HG03439 (cell line): ENCODE data around the gene NOXA1.

Experiments used
- ATAC-seq: cut with Tn5 transposase; IDR thresholded peaks from one replicate; pipeline ENCODE4 v1.9.1; 2021; ENCODE audit warnings: mild to moderate bottlenecking, moderate library complexity; ENCODE audit not compliant: unreplicated experiment

The NOXA1 gene

DNA sequence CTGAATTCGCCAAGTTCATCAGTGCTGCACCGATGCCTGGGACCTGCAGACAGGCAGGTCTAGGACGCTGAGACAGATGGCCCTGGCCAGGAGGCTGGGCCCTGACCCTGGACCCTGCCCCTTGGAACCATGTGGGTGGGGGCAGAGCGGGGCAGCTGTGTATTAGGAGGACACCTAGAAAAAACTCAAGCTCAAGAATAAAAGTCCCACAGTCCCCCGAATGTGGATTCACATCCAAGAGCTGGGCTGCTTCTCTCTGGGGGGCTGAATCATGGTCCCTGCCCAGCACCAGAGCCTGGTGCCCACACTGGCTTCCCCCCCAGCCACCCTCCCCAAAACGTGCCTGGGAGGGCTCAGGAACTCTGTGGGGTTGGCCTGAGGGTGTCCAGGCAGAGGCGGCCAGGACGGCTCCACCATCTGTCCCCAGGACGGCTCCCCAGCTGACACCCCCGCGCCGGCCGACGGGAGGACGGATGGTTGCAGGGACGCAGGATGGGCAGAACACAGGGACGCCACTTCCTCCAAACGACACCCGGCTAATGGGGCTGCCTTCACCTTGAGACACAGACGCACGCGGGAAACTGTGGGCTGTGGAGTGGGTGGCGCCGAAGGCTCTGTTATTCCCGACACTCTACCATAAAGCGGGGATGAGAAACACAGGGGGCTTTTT is 35.2 kb upstream of the NOXA1 start:
- no peak for ATAC-seq

DNA sequence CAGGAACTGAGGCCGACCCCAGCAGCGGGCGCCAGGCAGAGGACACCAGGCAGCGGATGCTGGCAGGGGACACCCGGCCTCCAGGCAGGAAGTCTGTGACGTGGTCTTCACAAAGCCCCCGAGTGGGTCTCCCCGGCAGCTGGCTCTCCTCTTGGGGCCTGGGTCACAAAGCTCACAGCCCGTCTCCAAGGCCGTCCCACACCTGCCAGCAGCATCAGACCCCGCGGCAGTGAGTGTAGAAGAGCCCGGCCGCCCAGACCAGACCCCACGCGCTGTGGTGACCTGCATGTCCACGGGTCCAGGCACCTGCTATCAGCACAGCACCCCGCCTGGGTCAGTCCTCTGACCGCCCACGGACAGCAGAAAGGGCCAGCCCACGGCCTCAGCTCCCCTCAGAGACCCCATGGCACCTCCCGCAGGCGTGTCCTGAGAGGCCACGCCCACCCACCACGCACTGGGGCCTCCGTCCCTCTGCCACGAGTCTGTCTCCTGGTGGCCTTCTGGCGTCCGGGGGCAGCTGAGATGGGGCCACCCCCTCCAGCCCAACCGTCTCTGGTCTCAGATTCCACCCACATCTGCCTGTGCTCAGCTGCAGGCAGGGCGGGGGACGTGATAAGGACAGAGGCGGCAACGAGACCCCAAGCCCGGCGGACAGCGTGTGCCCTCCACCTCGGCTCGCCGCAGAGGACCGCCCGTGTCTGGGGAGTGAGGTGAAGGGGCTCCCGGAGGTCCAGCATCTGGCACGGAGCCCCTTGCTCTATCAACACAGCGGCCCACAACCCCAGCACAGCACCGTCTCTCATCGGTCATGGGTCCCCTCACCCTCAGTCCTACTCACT is 34.4 kb upstream of the NOXA1 start:
- no peak for ATAC-seq

DNA sequence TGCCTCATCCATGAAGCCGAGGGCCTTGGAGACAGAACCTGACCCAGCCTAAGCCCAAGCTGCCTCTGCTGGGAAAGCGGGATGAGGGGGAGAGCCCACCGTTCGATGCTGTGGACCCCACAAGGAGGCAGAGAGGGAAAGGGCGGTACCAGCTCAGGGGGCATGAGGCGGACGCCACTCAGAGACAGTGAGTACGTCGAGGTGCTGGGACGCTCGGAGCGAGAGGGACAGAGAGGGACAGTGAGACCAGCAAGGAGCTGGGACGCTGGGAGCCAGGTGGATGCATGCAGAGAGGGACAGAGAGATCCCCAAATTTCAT is 33.8 kb upstream of the NOXA1 start:
- ATAC-seq, result no peak

DNA sequence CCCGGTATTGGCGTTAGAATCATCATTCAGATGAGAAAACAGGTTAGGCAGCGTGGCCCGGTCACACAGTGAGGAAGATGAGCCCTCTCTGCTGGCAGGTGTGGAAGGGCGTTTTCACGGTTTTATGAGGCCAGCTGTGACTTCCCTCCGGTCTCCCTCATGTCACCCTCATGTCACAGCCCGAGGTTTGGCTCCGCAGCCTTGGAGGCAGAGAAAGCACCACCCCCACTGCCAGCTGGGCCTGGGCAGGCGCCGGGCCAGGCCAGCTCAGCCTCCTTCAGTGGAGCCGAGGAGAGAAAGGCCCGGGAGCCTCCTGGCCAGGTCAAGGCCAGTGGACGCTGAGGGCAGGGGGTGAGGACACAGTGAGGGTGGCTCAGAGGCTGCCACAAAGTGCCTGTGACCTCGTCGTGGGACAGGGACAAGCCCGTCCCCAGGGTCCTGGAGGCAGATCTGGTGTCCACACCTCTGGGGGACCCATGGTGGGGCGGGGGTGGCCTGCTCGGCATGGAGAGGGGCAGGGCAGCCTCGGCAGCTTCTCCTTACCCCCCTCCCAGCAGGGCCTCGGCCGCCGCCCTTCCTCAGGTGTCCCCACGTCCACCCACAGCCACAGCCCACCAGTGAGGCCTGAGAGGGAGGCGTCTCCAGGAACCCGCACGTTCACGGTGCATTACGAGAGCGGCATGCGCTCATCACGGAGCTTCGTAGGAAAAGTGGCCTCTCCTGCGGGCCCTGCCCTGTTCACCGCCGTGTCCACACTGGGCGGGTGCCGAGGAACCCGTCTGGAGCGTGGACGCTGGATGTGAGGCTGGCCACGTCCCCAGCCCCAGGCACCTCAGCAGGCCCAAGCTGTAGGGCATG is 32.4 kb upstream of the NOXA1 start:
- no peak for ATAC-seq

GRCh38 chr9:137391411-137391754 is 31.8 kb upstream of the NOXA1 start:
- ATAC-seq, result no peak

- no peak for ATAC-seq
Observed at GRCh38 chr9:137392232-137393007, 30.8 kb upstream of the NOXA1 start.

- no peak for ATAC-seq
Observed at GRCh38 chr9:137393176-137394150, 29.7 kb upstream of the NOXA1 start.

DNA sequence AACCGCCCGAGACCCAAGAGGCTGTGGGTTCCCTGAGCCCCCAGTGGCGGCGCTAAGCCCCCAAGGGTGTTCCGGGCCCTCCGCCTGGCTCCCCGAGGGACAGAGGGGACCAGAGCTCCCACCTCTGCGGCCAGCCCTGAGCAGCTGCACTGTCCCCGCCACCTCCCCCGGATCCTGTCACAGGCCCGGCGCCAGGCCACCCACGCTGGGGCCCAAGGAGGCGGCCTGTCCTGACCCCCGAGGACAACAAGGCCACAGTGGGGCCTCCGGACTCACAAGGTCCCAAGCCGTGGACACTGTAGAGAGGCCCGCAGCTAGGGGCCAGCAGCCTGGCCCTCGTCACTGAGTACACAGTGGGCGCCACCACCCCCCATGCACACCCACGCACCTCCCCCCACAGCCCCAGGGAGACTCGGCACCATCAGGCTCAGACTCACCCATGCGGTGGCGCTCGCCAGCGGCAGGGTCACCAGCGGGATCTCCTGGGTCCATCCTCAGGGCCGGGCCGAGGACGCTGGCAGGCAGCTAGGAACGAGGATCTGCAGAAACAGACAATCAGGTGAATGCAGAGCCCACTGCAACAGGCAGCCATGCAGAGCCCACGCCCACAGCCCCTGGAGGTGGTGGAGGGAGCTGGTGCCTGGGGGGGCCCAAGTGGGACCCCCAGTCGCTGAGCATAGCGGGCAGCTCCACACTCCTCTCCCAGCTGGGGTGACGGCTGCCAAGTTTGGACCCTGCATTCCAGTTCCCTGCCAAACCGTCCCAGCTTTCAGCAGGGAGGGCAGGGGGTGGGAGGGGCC is 28.1 kb upstream of the NOXA1 start:
- no peak for ATAC-seq

DNA sequence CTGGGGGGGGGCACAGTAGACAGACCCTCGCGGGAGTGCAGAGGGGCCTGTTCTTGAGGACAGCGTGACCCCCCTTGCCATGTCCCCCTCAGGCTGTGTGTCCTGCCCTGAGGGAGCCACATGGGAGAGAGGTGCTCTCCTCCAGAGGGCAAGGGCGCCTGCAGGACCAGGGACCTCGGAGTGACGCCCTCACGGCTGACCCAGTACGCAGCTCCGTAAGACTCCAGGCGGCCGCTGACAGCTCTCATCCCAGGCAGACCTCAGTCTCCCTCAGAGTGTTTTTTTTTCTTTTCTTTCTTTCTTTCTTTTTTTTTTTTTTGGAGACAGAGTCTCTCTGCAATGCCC is 27.6 kb upstream of the NOXA1 start:
- ATAC-seq, result no peak

- ATAC-seq, result no peak
Observed at GRCh38 chr9:137396227-137396626, 27.0 kb upstream of the NOXA1 start.

DNA sequence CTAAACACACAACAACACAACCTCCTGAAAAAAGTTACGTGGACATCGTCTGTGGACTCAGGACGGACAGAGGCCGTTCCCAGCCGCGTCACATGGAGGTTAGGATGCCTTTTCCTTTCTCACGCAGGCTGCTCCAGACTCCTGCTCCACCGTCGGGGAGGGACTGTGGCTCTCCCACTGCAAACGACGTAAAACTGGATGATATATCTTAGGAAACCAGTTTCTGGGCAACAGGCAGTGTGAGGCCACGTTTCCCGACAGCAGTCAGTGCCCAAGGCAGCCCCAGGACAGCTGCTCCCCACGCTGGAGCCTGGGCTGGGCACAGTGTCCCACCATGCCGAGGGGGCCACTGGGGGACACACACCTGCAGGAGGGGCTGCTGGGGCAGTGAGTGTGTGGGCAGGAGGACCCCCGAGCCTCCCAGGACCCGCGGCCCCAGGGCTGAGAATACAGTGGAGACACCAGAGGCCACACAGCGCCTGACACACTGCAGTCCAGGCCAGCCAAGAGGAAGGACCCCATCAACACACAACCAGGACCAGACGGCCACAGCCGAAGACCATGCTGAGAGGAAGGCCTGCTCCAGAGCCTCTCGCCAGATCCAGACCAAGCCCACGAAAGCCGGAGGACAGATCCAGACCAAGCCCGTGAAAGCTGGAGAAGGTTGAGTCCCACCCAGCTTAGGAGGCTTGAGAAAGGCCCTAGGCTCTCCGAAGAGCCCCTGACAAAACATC is 26.4 kb upstream of the NOXA1 start:
- no peak for ATAC-seq

GRCh38 chr9:137397675-137398423 is 25.3 kb upstream of the NOXA1 start:
- no peak for ATAC-seq

GRCh38 chr9:137398561-137399468 is 24.4 kb upstream of the NOXA1 start:
- no peak for ATAC-seq

- ATAC-seq, result no peak
Observed at GRCh38 chr9:137402746-137403145, 20.4 kb upstream of the NOXA1 start.

GRCh38 chr9:137403269-137403668 is 19.9 kb upstream of the NOXA1 start:
- ATAC-seq, result no peak

DNA sequence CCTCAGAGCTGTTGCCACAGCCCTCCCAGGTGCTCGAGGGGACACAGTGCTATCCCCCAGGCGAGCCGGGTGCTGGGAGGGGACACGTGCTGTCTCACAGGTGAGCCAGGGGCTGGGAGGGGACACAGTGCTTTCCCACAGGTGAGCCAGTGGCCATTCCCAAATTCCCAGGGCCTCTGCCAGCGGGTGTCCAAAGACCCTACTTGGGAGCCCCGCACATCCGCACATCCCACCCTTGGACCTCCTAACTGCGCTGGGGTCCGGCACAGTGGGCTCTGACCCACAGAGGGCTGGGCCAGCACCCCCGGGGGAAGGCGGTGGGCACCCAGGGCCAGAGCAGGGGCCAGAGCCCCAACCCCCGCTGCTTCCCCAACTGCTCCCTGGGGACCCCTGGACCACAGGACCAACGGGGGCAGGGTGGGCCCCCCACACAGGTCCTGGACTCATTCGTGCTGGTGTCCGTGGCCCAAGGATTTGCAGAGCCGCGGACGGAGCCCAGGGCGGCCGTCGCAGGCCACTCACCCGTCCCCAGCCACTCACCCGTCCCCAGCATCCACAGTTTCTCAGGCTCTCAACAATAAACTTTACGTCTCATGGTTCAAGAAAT is 18.1 kb upstream of the NOXA1 start:
- no peak for ATAC-seq
